Omental fat pad (tissue), 4 donors: ENCODE measurements around the gene CASZ1. TPM values are rescaled to one million over a fixed set of nuclear protein-coding genes. Genes with fewer than 3 reads are reported as not detected.

Source experiments
- ATAC-seq: fragments of 150-250 bp; one replicate; pipeline ENCODE4 v1.9.1; 2016; ENCODE audit warnings: mild to moderate bottlenecking, moderate library complexity; ENCODE audit not compliant: low FRiP score
- DNase-seq: peaks from one replicate; pipeline ENCODE4 v3.0.0-alpha.2; 2019; ENCODE audit warnings: low spot score
- total RNA-seq, 4 donors: library from RNA; depleted of rRNA; stranded (reverse); fragments of >200 nt; gene quantifications; one replicate each; pipeline ENCODE4 v1.1.0, GENCODE V29; 2016
- TF ChIP-seq, protein P1 (sequence below), 3 donors: fragments of 450-650 bp; IDR thresholded peaks; one replicate each; pipeline ENCODE4 v1.5.1; 2016 to 2017; ENCODE audit warnings: antibody characterized with exemption in 3 of 3, mild to moderate bottlenecking in 3 of 3, moderate library complexity in 2 of 3

CASZ1 gene
- total RNA-seq, 4 donors from 2014 or later = 2.5 to 7.9 (median 6.0) TPM

GRCh38 chr1:10734962-10735544, 61.4 kb downstream of the CASZ1 start:
- TF ChIP-seq, protein P1, sequence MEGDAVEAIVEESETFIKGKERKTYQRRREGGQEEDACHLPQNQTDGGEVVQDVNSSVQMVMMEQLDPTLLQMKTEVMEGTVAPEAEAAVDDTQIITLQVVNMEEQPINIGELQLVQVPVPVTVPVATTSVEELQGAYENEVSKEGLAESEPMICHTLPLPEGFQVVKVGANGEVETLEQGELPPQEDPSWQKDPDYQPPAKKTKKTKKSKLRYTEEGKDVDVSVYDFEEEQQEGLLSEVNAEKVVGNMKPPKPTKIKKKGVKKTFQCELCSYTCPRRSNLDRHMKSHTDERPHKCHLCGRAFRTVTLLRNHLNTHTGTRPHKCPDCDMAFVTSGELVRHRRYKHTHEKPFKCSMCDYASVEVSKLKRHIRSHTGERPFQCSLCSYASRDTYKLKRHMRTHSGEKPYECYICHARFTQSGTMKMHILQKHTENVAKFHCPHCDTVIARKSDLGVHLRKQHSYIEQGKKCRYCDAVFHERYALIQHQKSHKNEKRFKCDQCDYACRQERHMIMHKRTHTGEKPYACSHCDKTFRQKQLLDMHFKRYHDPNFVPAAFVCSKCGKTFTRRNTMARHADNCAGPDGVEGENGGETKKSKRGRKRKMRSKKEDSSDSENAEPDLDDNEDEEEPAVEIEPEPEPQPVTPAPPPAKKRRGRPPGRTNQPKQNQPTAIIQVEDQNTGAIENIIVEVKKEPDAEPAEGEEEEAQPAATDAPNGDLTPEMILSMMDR (IDR thresholded peaks at IDR 0.05) = no peak
- ATAC-seq (no peak), DNase-seq (no peak)

- TF ChIP-seq, protein P1 (IDR thresholded peaks at IDR 0.05) = no peak
- DNase-seq (no peak), ATAC-seq (no peak)
Observed at GRCh38 chr1:10734375-10734774, 62.1 kb downstream of the CASZ1 start.

DNA sequence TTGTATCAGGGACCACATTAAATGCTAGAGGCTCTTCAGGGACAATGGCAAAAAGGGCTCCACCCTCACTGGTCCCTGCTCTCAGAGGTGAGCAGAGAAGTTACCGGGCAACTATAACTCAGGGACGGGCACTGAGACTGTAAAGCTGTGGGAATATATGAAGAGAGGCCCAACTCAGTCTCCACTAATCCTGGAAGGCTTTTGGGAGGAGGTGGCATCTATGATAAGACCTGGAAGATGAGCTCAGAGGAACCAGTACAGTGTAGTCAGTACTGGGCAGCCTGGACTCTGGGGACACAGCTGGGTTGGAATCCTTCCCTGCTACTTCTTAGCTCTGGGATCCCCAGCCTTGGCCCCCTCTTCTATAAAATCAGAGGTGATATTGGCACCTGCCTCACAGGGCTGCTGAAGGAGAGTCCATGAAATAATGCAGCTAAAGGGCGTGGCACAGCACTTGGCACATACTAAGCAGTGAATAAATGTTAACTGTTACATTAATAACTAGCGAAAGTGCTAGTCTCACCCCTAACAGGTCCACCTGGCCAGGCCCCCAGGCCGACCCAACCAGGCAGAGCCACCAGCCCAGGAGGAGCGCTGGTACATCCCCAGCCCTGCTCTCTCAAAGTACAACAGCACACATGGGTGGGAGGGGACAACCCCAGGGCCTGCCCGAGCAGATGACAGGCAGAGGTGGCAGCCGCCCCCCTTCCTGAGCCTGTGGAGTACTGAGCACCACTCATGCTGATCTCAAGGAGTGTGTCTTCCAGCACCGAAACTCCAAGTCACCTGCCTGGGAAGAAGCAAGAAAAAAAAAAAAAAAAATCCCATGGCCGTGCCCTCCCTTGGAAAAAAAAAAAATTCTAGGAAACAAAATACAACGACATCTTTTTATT, 62.7 kb downstream of the CASZ1 start:
- DNase-seq (no peak), ATAC-seq (no peak)
- TF ChIP-seq, protein P1 (IDR thresholded peaks at IDR 0.05) = no peak

DNA sequence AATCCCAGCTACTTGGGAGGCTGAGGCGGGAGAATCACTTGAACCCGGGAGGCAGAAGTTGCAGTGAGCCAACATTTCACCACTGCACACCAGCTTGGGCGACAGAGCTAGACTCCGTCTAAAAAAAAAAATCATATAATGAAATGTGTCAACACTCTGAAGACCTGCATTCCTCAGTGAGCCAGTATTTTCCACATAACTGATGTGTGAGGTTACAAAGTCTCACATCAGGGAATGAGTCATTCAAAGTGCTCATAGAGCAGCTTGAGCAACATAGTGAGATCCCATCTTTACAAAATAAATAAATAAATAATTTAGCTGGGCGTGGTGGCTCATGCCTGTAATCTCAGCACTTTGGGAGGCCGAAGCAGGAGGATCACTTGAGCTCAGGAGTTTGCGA, 65.5 kb downstream of the CASZ1 start:
- TF ChIP-seq, protein P1 (IDR thresholded peaks at IDR 0.05) = no peak
- DNase-seq (no peak), ATAC-seq (no peak)

- ATAC-seq = no peak
- TF ChIP-seq, protein P1 (IDR thresholded peaks at IDR 0.05) = no peak
- DNase-seq = no peak
Observed at GRCh38 chr1:10728595-10729410, 67.6 kb downstream of the CASZ1 start.

DNA sequence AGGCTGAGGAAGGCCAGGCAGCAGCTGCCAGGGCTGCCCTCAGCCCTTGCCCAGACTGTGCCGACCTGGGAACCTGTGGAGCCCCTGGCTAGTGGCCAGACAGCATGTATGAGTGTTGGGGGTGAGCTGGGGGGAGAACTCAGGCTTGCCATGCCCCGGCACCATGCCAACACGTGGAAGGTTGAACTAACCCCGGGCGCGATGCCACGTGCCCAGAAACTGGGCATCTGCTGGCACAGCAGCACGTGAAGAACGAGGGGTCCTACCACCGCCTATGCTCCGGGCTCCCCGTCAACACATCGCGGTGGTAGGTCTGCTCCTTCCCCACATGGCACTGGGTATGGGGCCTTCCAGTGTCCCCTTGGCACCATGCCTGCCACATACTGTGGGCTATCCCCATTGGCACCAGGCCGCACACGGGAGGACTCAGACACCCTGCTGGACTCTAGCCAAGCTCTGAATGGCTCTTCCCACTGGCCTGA, 68.7 kb downstream of the CASZ1 start:
- DNase-seq (no peak), ATAC-seq (no peak)

More for the DNA sequence above, 68.7 kb downstream of the CASZ1 start:
- TF ChIP-seq, protein P1 (IDR thresholded peaks at IDR 0.05) = no peak
